ENCODE data around the gene ENTHD1.

Gene ENTHD1

DNA sequence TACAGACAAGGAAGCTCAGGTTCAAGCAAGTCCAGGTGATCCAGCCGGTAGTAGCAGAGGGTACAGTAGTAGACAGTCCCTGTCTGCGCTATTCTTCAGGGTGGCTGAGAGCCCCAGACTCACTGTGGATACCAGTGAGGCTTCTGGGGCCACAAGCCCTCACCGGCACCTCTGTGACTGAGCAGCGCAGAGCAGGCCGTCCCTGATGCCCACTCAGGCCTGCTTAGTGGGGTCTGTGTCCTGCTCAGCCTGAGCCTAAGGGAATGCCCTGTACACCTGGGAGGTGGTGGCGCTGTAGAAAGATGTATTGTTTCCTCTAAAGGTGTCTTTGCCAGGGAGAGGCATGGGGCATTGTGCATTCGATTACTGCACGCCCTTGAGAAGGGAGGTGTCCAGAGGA is 179.2 kb downstream of the ENTHD1 start:
- Histone ChIP-seq H3K27ac (ENCODE audit: low read depth, low read length) (no peak overlapping the region), H3K9ac (ENCODE audit: low read length) (no peak overlapping the region), H3K4me2 (ENCODE audit: low read depth, low read length, poor library complexity, severe bottlenecking) (no peak overlapping the region), H2AFZ (ENCODE audit: low read depth, low read length, severe bottlenecking) (no peak overlapping the region), H3F3A (ENCODE audit: insufficient read depth) (no peaks in the 10 kb centered on the region), H4K20me1 (ENCODE audit: low read depth, low read length) (no peaks in the 10 kb centered on the region), H3K9me3 (ENCODE audit: insufficient read depth, low read length) (no peaks in the 10 kb centered on the region), H3K4me3 (ENCODE audit: insufficient read depth, low read length, poor library complexity, severe bottlenecking) (no peak overlapping the region), H3K9me2 (replicated peaks; ENCODE audit: insufficient read depth, low read length) (no peaks in the 10 kb centered on the region), H3K27me3 (ENCODE audit: low read length) (no peaks in the 10 kb centered on the region), H3K36me3 (ENCODE audit: low read length) (no peaks in the 10 kb centered on the region), H3K79me2 (ENCODE audit: insufficient read depth, low read length) (no peaks in the 10 kb centered on the region)
- TF ChIP-seq EZH2phosphoT487 (conservative IDR thresholded peaks at IDR 0.05; ENCODE audit: low read length) = no peak
- TF ChIP-seq, protein P1, sequence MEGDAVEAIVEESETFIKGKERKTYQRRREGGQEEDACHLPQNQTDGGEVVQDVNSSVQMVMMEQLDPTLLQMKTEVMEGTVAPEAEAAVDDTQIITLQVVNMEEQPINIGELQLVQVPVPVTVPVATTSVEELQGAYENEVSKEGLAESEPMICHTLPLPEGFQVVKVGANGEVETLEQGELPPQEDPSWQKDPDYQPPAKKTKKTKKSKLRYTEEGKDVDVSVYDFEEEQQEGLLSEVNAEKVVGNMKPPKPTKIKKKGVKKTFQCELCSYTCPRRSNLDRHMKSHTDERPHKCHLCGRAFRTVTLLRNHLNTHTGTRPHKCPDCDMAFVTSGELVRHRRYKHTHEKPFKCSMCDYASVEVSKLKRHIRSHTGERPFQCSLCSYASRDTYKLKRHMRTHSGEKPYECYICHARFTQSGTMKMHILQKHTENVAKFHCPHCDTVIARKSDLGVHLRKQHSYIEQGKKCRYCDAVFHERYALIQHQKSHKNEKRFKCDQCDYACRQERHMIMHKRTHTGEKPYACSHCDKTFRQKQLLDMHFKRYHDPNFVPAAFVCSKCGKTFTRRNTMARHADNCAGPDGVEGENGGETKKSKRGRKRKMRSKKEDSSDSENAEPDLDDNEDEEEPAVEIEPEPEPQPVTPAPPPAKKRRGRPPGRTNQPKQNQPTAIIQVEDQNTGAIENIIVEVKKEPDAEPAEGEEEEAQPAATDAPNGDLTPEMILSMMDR (IDR thresholded peaks at IDR 0.05; ENCODE audit: insufficient read depth, low read length, poor library complexity, severe bottlenecking) = no peak

DNA sequence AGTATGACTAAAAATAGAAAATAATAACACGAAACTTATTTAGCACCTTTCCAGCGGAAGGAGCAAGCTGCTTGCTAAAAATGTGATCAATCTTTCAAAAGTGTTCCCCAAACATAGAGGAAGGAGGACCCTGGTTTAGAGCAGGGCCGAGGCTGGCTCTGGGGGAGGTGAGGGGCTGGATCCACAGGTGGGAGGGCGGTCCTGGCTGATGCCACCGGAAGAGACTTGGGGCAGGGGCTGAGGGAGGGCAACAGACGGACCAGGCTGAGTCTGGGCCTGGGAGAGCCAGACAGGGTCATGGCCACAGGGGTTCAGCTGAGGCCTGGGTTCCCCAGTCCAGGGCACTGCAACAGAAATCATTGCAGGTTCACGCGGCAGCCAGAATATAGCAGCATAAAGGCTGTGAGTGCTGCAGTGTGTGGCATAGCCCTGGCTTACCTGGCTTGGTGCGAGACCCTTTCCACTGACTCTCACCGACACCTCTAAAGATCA is 179.7 kb downstream of the ENTHD1 start:
- no peaks in the 10 kb centered on the region for H3K9me3 ChIP-seq (ENCODE audit: insufficient read depth, low read length)
- H3K4me2 ChIP-seq (ENCODE audit: low read depth, low read length, poor library complexity, severe bottlenecking) = no peak overlapping the region
- H3K79me2 ChIP-seq (ENCODE audit: insufficient read depth, low read length) = no peaks in the 10 kb centered on the region
- no peaks in the 10 kb centered on the region for H3K27me3 ChIP-seq (ENCODE audit: low read length)
- no peak overlapping the region for H3K4me3 ChIP-seq (ENCODE audit: insufficient read depth, low read length, poor library complexity, severe bottlenecking)
- H3K27ac ChIP-seq (ENCODE audit: low read depth, low read length) = no peak overlapping the region
- no peaks in the 10 kb centered on the region for H4K20me1 ChIP-seq (ENCODE audit: low read depth, low read length)
- TF ChIP-seq, protein P1 (IDR thresholded peaks at IDR 0.05; ENCODE audit: insufficient read depth, low read length, poor library complexity, severe bottlenecking) = no peak
- TF ChIP-seq EZH2phosphoT487 (conservative IDR thresholded peaks at IDR 0.05; ENCODE audit: low read length) = no peak
- no peak overlapping the region for H2AFZ ChIP-seq (ENCODE audit: low read depth, low read length, severe bottlenecking)
- no peaks in the 10 kb centered on the region for H3K36me3 ChIP-seq (ENCODE audit: low read length)
- H3K9me2 ChIP-seq (replicated peaks; ENCODE audit: insufficient read depth, low read length) = no peaks in the 10 kb centered on the region
- no peaks in the 10 kb centered on the region for H3F3A ChIP-seq (ENCODE audit: insufficient read depth)
- no peak overlapping the region for H3K9ac ChIP-seq (ENCODE audit: low read length)

DNA sequence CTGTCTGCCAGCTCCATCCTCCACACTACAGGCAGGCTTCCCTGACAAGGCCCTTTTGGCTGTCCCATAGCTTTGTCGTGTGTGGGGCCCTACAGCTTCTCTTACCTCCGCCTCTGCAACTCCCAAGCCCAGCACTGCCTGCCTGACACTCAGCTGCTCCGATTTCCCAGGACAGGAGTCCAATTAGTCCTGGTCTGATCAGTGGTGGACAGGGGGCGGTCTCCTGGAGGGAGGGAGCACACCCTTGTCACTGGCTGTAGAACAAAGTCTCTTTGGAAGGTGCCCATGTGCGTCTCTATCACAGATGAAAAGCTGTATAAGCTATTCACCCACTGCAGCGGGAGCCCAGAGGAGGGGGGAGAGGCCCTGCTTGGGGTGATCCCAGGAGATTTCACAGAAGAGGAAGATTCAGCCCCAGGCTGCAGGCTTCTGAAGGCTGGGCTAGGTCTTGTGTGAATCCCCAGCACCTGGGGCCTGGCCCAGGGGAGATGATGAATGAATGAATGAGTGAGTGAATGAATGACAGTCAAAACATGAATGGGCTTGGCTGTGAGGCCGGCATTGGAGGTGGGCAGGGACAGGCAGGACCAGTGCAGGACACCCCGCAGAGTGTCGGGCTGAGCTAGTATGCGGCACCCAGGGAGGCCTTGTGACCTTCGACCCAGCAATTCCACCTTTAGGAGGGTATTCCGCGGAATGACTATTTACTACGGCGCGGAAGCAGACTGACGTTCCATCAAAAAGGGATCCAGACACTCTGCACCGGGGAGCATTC is 180.6 kb downstream of the ENTHD1 start:
- H3K4me3 ChIP-seq (ENCODE audit: insufficient read depth, low read length, poor library complexity, severe bottlenecking) = no peak overlapping the region
- H3K9me2 ChIP-seq (replicated peaks; ENCODE audit: insufficient read depth, low read length) = no peaks in the 10 kb centered on the region
- TF ChIP-seq, protein P1 (IDR thresholded peaks at IDR 0.05; ENCODE audit: insufficient read depth, low read length, poor library complexity, severe bottlenecking) = no peak
- no peak for TF ChIP-seq EZH2phosphoT487 (conservative IDR thresholded peaks at IDR 0.05; ENCODE audit: low read length)
- no peaks in the 10 kb centered on the region for H4K20me1 ChIP-seq (ENCODE audit: low read depth, low read length)
- H3K79me2 ChIP-seq (ENCODE audit: insufficient read depth, low read length) = no peaks in the 10 kb centered on the region
- H3K4me2 ChIP-seq (ENCODE audit: low read depth, low read length, poor library complexity, severe bottlenecking) = no peak overlapping the region
- no peak overlapping the region for H3K27ac ChIP-seq (ENCODE audit: low read depth, low read length)
- H3K9ac ChIP-seq (ENCODE audit: low read length) = no peak overlapping the region
- no peak overlapping the region for H2AFZ ChIP-seq (ENCODE audit: low read depth, low read length, severe bottlenecking)
- no peaks in the 10 kb centered on the region for H3K36me3 ChIP-seq (ENCODE audit: low read length)
- no peaks in the 10 kb centered on the region for H3F3A ChIP-seq (ENCODE audit: insufficient read depth)
- no peaks in the 10 kb centered on the region for H3K27me3 ChIP-seq (ENCODE audit: low read length)
- H3K9me3 ChIP-seq (ENCODE audit: insufficient read depth, low read length) = no peaks in the 10 kb centered on the region

Measured in SU-DHL-6 (cell line).